ENCODE results near the gene TRIM33.
"Not testable (repeated sequence)": the region's sequence is repeated elsewhere in the genome, so short reads cannot be mapped to it uniquely, and the experiment has no call there.

TRIM33 gene

GRCh38 chr1:114369266-114369919 is 141.6 kb downstream of the TRIM33 start:
- not testable (repeated sequence) for H3K9ac ChIP-seq (ENCODE audit: low read length in 5 of 5); H3K9me3 ChIP-seq (ENCODE audit: control insufficient read depth in 5 of 5, low read length in 5 of 5); H3K4me1 ChIP-seq (ENCODE audit: control insufficient read depth in 5 of 5, insufficient read depth in 5 of 5, low read length in 5 of 5); H3K36me3 ChIP-seq (ENCODE audit: control insufficient read depth in 5 of 5, insufficient read depth in 5 of 5, low read length in 5 of 5); H3K27me3 ChIP-seq (ENCODE audit: control insufficient read depth in 5 of 5, insufficient read depth in 4 of 5, low read length in 5 of 5); H3K4me3 ChIP-seq (ENCODE audit: low read depth in 1 of 5, low read length in 5 of 5); H3K27ac ChIP-seq (ENCODE audit: low read depth, low read length)

- peaks cover 0 to 7% (median 3%) of the 10 kb centered on the region in 5 donors for H3K9me3 ChIP-seq (ENCODE audit: control insufficient read depth in 5 of 5, low read length in 5 of 5)
- no peaks in the 10 kb centered on the region for H3K27me3 ChIP-seq (ENCODE audit: control insufficient read depth in 5 of 5, insufficient read depth in 4 of 5, low read length in 5 of 5)
- H3K9ac ChIP-seq (ENCODE audit: low read length in 5 of 5), result no peak overlapping the region
- no peak overlapping the region for H3K4me3 ChIP-seq (ENCODE audit: low read depth in 1 of 5, low read length in 5 of 5)
- no peaks in the 10 kb centered on the region for H3K4me1 ChIP-seq (ENCODE audit: control insufficient read depth in 5 of 5, insufficient read depth in 5 of 5, low read length in 5 of 5)
- H3K36me3 ChIP-seq (ENCODE audit: control insufficient read depth in 5 of 5, insufficient read depth in 5 of 5, low read length in 5 of 5), result no peaks in the 10 kb centered on the region
- no peak overlapping the region for H3K27ac ChIP-seq (ENCODE audit: low read depth, low read length)
Observed at GRCh38 chr1:114368560-114369255, 142.3 kb downstream of the TRIM33 start.

GRCh38 chr1:114367810-114368209 is 143.2 kb downstream of the TRIM33 start:
- H3K4me1 ChIP-seq (ENCODE audit: control insufficient read depth in 5 of 5, insufficient read depth in 5 of 5, low read length in 5 of 5), result no peaks in the 10 kb centered on the region
- no peak overlapping the region for H3K9ac ChIP-seq (ENCODE audit: low read length in 5 of 5)
- no peaks in the 10 kb centered on the region for H3K27me3 ChIP-seq (ENCODE audit: control insufficient read depth in 5 of 5, insufficient read depth in 4 of 5, low read length in 5 of 5)
- no peak overlapping the region for H3K4me3 ChIP-seq (ENCODE audit: low read depth in 1 of 5, low read length in 5 of 5)
- no peak overlapping the region for H3K27ac ChIP-seq (ENCODE audit: low read depth, low read length)
- H3K9me3 ChIP-seq (ENCODE audit: control insufficient read depth in 5 of 5, low read length in 5 of 5), result peaks cover 0 to 12% (median 4%) of the 10 kb centered on the region in 5 donors
- H3K36me3 ChIP-seq (ENCODE audit: control insufficient read depth in 5 of 5, insufficient read depth in 5 of 5, low read length in 5 of 5), result no peaks in the 10 kb centered on the region

DNA sequence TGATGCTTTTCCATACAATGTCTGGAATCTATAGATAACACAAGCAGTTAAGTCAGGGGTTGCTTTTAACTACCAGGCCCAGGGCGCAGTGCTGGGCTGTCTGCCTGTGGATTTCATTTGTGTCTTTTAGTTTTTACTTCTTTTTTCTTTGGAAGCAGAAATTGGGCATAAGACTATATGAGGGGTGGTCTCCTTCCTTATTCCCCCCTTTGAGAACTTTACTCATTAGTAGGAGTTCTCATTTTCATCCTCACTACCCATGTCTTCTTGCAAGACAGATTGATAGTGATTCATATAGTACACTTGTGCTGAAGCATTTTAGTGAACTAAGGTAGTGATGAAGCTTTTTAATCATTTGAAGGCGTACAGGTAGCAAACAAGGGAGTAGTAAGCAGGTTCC is 147.8 kb downstream of the TRIM33 start:
- not testable (repeated sequence) for H3K4me1 ChIP-seq (ENCODE audit: control insufficient read depth in 5 of 5, insufficient read depth in 5 of 5, low read length in 5 of 5); H3K4me3 ChIP-seq (ENCODE audit: low read depth in 1 of 5, low read length in 5 of 5); H3K36me3 ChIP-seq (ENCODE audit: control insufficient read depth in 5 of 5, insufficient read depth in 5 of 5, low read length in 5 of 5); H3K27me3 ChIP-seq (ENCODE audit: control insufficient read depth in 5 of 5, insufficient read depth in 4 of 5, low read length in 5 of 5); H3K9ac ChIP-seq (ENCODE audit: low read length in 5 of 5); H3K27ac ChIP-seq (ENCODE audit: low read depth, low read length)
- H3K9me3 ChIP-seq (ENCODE audit: control insufficient read depth in 5 of 5, low read length in 5 of 5), result peaks cover 0 to 15% (median 10%) of the 10 kb centered on the region in 5 donors

GRCh38 chr1:114359791-114360190 is 151.2 kb downstream of the TRIM33 start:
- Histone ChIP-seq H3K27me3 (ENCODE audit: control insufficient read depth in 5 of 5, insufficient read depth in 4 of 5, low read length in 5 of 5) (no peaks in the 10 kb centered on the region), H3K9ac (ENCODE audit: low read length in 5 of 5) (no peak overlapping the region), H3K4me3 (ENCODE audit: low read depth in 1 of 5, low read length in 5 of 5) (no peak overlapping the region), H3K9me3 (ENCODE audit: control insufficient read depth in 5 of 5, low read length in 5 of 5) (peaks cover 0 to 15% (median 10%) of the 10 kb centered on the region in 5 donors), H3K36me3 (ENCODE audit: control insufficient read depth in 5 of 5, insufficient read depth in 5 of 5, low read length in 5 of 5) (no peaks in the 10 kb centered on the region), H3K4me1 (ENCODE audit: control insufficient read depth in 5 of 5, insufficient read depth in 5 of 5, low read length in 5 of 5) (no peaks in the 10 kb centered on the region), H3K27ac (ENCODE audit: low read depth, low read length) (no peak overlapping the region)

DNA sequence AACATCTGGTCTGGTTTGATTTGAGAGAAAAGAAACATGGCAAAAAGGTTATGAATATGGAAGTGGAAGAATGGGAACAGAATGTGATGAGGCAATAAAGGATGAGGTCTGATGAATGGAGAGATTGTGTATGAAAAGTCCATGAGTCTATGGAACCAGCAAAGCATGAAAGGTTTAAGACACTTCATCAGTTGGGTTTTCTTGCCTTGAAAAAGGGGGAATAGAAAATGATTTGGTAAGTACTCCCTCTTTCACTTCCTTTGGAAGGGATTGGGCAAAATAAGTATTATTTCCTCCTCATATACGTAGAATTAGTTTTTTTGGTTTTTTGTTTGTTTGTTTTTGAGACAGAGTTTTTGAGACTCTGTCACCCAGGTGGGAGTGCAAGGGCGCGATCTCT is 155.8 kb downstream of the TRIM33 start:
- Histone ChIP-seq H3K27me3 (ENCODE audit: control insufficient read depth in 5 of 5, insufficient read depth in 4 of 5, low read length in 5 of 5) (peaks cover 0 to under 1% (median 0%) of the 10 kb centered on the region in 5 donors), H3K36me3 (ENCODE audit: control insufficient read depth in 5 of 5, insufficient read depth in 5 of 5, low read length in 5 of 5) (no peaks in the 10 kb centered on the region), H3K4me1 (ENCODE audit: control insufficient read depth in 5 of 5, insufficient read depth in 5 of 5, low read length in 5 of 5) (peaks cover 0 to 15% (median 7%) of the 10 kb centered on the region in 5 donors), H3K4me3 (ENCODE audit: low read depth in 1 of 5, low read length in 5 of 5) (no peak overlapping the region), H3K27ac (ENCODE audit: low read depth, low read length) (no peak overlapping the region), H3K9me3 (ENCODE audit: control insufficient read depth in 5 of 5, low read length in 5 of 5) (no peaks in the 10 kb centered on the region), H3K9ac (ENCODE audit: low read length in 5 of 5) (no peak overlapping the region)

DNA sequence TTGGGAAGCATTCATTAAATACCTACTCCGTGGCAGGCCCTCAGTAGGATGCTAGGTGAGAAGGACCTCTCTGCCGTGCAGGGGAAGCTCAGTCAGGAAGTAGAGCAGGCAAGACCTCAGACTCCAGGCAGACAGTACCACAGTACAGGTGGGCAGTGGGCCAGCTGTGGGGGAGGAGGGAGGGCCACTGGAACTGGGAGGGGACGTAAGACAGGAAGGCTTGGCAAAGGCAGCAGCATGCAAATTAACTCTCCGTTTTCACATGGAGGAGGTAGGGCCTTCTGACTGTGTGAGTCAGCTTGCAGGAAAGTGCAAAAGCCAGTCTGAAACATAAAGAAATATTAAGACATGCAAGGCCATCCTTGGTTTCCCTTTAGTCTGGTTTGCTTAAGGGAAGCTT is 157.7 kb downstream of the TRIM33 start:
- Histone ChIP-seq H3K9me3 (ENCODE audit: control insufficient read depth in 5 of 5, low read length in 5 of 5) (no peaks in the 10 kb centered on the region), H3K27me3 (ENCODE audit: control insufficient read depth in 5 of 5, insufficient read depth in 4 of 5, low read length in 5 of 5) (peaks cover 0 to 3% (median 0%) of the 10 kb centered on the region in 5 donors), H3K9ac (ENCODE audit: low read length in 5 of 5) (no peak overlapping the region), H3K27ac (ENCODE audit: low read depth, low read length) (no peak overlapping the region), H3K4me3 (ENCODE audit: low read depth in 1 of 5, low read length in 5 of 5) (no peak overlapping the region), H3K36me3 (ENCODE audit: control insufficient read depth in 5 of 5, insufficient read depth in 5 of 5, low read length in 5 of 5) (no peaks in the 10 kb centered on the region), H3K4me1 (ENCODE audit: control insufficient read depth in 5 of 5, insufficient read depth in 5 of 5, low read length in 5 of 5) (peaks cover 0 to 15% (median 7%) of the 10 kb centered on the region in 5 donors)

DNA sequence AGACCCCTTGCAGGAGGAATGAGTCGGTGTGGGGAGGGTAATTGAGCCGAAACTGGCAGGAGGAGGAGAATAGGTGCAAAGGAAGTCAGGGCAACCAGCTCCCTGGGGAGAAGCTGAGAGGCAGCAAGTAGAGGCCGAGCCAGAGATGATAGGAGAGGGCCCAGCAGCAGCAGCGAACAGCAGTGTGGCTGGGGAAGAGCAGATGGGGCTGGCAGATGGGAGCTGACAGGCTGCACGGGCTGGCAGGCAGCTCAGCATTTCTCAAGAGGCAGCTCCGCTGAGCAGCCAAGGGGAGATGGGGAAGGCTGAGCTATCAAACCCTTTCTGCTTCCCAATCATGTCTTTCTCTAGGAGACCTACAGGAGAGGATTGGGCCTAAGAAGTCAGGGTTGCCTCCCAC is 158.2 kb downstream of the TRIM33 start:
- Histone ChIP-seq H3K27me3 (ENCODE audit: control insufficient read depth in 5 of 5, insufficient read depth in 4 of 5, low read length in 5 of 5) (peaks cover 0 to 3% (median 0%) of the 10 kb centered on the region in 5 donors), H3K36me3 (ENCODE audit: control insufficient read depth in 5 of 5, insufficient read depth in 5 of 5, low read length in 5 of 5) (no peaks in the 10 kb centered on the region), H3K9ac (ENCODE audit: low read length in 5 of 5) (no peak overlapping the region), H3K27ac (ENCODE audit: low read depth, low read length) (no peak overlapping the region), H3K4me3 (ENCODE audit: low read depth in 1 of 5, low read length in 5 of 5) (no peak overlapping the region), H3K9me3 (ENCODE audit: control insufficient read depth in 5 of 5, low read length in 5 of 5) (no peaks in the 10 kb centered on the region), H3K4me1 (ENCODE audit: control insufficient read depth in 5 of 5, insufficient read depth in 5 of 5, low read length in 5 of 5) (peaks cover 0 to 15% (median 7%) of the 10 kb centered on the region in 5 donors)

DNA sequence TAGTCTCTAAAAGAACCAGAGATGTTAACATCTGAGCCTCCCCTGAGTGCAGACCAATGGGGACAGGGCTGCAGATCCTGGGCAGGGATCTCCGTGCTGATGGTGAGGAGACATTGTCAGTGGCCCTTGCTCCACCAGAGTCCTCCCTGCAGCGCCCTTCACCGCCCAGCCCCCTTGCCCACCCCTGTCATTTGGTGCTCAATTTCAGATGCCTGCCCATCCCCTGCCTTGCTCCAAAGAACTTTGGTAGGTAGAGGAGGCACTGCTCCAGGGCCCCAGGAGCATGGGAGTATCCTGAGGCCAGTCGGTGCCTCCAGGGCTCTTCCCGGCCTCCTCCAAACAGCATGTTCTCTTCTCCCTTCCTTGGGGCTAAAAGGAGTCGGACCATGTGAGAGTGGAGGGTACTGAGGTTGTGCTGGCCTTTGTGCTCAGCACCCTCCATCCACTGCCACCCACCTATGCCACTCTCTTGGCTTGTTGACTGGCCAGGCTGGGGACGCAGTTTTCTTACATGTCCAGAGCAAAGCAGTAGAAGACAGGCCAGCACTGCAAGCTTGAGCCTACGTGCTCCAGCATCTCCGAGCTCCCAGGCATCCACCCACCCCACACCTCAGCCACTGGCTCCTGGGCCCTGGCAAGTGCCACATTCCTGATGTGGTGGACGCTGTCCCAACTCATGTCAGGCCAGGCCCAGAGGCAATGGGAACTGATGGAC is 160.1 kb downstream of the TRIM33 start:
- Histone ChIP-seq H3K27me3 (ENCODE audit: control insufficient read depth in 5 of 5, insufficient read depth in 4 of 5, low read length in 5 of 5) (peaks cover 0 to 4% (median 0%) of the 10 kb centered on the region in 5 donors), H3K27ac (ENCODE audit: low read depth, low read length) (no peak overlapping the region), H3K36me3 (ENCODE audit: control insufficient read depth in 5 of 5, insufficient read depth in 5 of 5, low read length in 5 of 5) (no peaks in the 10 kb centered on the region), H3K4me1 (ENCODE audit: control insufficient read depth in 5 of 5, insufficient read depth in 5 of 5, low read length in 5 of 5) (peaks cover 0 to 23% (median 16%) of the 10 kb centered on the region in 5 donors), H3K9me3 (ENCODE audit: control insufficient read depth in 5 of 5, low read length in 5 of 5) (no peaks in the 10 kb centered on the region), H3K4me3 (ENCODE audit: low read depth in 1 of 5, low read length in 5 of 5) (no peak overlapping the region), H3K9ac (ENCODE audit: low read length in 5 of 5) (no peak overlapping the region)
